Kidney capillary endothelial cell (primary cell): Measurements from ENCODE around the gene RPL36.
"Not testable (repeated sequence)": the region's sequence is repeated elsewhere in the genome, so short reads cannot be mapped to it uniquely, and the experiment has no call there.

Source experiments
- DNase-seq: peaks from one replicate; pipeline ENCODE4 v3.0.0-alpha.2; 2018; ENCODE audit warnings: low spot score

RPL36 gene

DNA sequence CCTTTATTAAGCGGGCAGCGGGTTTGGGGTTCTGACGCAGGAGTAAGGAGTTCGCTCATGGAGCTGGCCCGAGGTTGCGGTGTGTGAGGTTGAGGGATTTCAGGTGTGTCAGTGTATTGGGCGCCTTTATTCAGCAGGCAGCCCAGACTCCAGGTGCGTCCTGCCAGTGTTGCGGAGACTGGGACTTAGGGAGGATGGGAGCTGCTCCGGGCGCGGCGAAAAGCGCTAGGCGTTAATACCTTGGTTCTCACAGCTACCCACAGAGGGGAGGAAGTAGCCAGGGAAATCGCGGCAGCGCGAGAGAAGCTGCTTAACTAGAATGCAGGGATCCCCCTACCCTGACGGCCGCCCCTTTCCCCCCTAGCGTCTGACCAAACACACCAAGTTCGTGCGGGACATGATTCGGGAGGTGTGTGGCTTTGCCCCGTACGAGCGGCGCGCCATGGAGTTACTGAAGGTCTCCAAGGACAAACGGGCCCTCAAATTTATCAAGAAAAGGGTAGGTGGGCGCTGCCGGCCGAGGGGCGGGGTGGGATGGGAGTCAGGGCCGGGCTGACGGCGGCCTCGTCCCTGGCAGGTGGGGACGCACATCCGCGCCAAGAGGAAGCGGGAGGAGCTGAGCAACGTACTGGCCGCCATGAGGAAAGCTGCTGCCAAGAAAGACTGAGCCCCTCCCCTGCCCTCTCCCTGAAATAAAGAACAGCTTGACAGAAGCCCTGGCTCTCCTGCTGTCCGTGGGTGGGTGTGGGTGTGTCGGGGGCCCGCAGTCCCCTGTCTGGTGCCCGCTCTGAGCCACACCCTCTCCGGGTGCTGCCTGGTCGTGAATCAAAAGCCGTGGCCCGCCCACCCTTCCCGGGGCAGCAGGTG lies 1.1 kb downstream of the RPL36 start:
- no peak for DNase-seq

GRCh38 chr19:5691822-5692722 lies 2.0 kb downstream of the RPL36 start:
- DNase-seq: no peak

DNA sequence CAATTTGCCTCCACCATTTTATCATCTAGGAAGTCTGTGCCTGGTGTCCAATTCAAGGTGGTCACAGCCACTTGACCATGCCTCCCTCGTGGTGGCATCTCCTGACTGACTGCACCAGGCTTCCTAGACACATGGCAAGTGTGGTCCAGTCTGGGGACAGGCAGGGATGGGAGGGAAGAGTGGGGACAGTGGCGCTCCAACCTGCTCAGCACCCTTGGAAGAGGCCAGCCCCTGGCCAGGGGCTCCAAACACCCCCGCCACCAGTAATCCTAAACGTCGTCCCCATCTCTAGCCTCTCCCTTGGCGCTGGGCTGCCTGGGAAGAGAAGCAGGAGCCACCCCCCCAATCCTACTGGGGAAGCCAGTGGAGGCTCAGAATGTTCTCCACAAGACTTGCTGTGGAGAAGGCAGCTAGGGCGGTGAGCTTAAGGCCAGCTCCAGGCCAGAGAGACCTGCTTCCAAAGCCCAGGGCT lies 2.7 kb downstream of the RPL36 start:
- no peak for DNase-seq

GRCh38 chr19:5693195-5694166 lies 3.4 kb downstream of the RPL36 start:
- no peak for DNase-seq

GRCh38 chr19:5694167-5694955 lies 4.3 kb downstream of the RPL36 start:
- no peak for DNase-seq

DNA sequence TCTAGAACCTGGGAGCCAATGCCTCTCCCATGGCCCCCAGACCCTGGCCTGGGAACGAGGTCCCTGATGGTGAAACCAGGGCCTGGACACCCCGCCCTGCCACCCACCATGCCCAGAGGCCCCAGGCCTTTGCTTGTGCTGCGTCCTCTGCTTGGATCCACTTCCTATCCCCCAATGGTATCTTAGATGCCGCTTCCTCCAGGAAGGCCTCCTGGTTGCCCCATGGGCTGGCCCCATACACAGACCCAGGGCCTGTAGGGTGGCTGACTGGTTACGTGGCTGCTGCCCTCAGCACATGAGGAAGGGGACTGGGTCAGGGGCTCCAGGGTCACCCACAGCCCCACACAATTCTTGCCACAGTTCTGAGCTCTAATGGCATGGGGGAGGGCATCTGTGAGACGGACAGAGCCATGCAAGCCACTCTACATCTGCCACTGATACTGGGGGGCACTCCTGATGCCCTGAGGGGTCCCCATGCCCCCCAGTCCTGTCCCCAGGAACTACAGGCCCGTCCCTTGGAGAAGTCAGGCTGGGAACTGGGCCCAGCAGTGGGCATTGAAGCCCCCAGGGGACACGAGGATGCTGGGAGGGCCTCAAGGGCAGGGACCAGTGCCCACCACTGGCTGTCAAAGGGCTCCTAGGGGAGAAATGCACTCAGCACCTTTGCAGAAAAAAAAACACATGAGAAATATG lies 5.0 kb downstream of the RPL36 start:
- DNase-seq: no peak

DNA sequence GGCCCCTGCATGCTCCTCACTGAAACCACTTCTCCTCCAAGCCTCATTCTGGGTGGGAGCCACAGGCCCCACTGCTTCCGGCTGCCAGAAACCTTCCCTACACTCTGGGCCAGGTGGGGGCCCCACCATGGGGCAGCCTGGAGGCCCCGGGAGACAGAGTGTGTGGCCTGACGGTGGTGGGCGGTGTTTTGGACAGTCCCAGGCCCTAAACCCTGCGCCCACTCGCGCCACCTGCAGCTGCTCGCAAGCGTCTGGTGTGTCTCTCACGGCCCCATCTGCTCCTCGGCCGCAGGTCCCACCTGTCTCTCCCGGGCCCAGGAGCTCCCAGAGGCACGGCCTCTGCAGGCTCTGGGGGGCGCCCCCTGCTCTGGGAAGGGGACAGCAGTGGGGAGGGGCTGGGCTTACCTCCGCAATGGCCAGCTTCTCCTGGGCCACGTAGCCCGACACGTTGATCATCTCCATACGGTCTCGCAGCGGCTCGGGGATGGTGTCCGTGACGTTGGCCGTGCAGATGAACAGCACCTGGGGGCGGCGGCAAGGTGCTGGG lies 5.6 kb downstream of the RPL36 start:
- no peak for DNase-seq

GRCh38 chr19:5696196-5697021 lies 6.3 kb downstream of the RPL36 start:
- DNase-seq: no peak

DNA sequence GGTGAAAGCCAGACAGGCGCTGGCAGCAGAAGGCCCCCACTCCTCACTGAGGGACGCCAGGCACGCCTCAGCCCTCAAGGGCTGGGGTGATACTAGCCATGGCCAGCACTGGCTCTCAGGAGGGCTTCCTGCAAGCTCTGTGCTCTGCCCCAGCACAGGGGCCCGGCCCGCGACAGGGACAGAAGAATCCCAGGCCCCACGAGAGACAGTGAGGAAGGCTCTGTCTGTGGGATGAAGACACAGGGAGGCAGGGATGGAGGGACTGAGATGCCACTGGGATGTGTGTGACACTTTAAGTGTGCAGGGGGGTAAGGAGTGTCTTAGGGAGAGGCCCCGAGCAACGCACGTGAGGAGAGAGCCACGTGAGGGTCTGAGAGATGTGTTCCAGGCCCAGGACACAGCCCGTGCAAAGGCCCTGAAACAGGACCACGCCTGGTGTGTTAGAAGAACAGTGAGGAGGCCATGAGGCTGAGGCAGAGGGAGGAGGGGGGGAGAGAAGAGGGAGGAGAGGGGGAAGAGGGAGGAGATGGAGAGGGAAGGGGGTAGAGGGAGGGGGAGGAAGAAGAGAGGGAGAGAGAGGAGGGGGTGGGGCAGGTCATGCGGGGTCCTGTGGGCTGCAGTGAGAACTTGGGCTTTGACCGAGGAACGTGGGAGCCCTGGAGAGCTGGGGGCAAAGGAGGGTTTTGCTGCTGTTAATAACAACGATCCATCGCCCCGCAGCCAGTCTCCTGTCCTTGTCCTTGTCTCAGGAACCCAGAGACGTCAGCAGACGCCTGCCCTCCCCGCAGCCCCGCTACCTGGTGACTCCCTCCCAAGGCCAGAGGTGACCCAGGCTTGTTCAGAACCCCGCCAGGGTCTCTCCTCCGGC lies 7.2 kb downstream of the RPL36 start:
- DNase-seq: no peak

- DNase-seq: no peak
Measured at GRCh38 chr19:5697890-5698634, 8.0 kb downstream of the RPL36 start.

- DNase-seq: no peak
Measured at GRCh38 chr19:5698635-5699422, 8.7 kb downstream of the RPL36 start.

- no peak for DNase-seq
Measured at GRCh38 chr19:5700455-5701092, 10.5 kb downstream of the RPL36 start.

DNA sequence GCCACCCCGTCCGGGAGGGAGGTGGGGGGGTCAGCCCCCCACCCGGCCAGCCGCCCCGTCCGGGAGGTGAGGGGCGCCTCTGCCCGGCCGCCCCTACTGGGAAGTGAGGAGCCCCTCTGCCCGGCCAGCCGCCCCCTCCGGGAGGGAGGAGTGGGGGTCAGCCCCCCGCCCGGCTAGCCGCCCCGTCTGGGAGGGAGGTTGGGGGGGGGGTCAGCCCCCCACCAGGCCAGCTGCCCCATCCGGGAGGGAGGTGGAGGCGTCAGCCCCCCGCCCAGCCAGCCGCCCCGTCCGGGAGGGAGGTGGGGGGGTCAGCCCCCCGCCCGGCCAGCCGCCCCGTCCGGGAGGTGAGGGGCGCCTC lies 11.9 kb downstream of the RPL36 start:
- not testable (repeated sequence) for DNase-seq

- no peak for DNase-seq
Measured at GRCh38 chr19:5703819-5704818, 14.0 kb downstream of the RPL36 start.

GRCh38 chr19:5705552-5705951 lies 15.5 kb downstream of the RPL36 start:
- no peak for DNase-seq
